Hepatocyte (in vitro differentiated cells): ENCODE results near the gene ACTL9. TPM values are rescaled to one million over a fixed set of nuclear protein-coding genes. Genes with fewer than 3 reads are reported as not detected.
"Not testable (repeated sequence)": the region's sequence is repeated elsewhere in the genome, so short reads cannot be mapped to it uniquely, and the experiment has no call there.

Experiments used
- DNase-seq: peaks from one replicate; pipeline ENCODE4 v3.0.0-alpha.2; 2016; ENCODE audit warnings: low spot score
- H2AFZ ChIP-seq: fragments of 200-600 bp; sonication (generic); 2 replicates; pipeline ENCODE4 v1.6.0; 2016; ENCODE audit warnings: antibody characterized with exemption, mild to moderate bottlenecking
- H3K27ac ChIP-seq: fragments of 200-600 bp; sonication (generic); 2 replicates; pipeline ENCODE4 v1.5.1; 2016; ENCODE audit warnings: mild to moderate bottlenecking
- H3K27me3 ChIP-seq: fragments of 200-600 bp; sonication (generic); 2 replicates; pipeline ENCODE4 v1.6.1; 2016
- H3K36me3 ChIP-seq: fragments of 200-600 bp; sonication (generic); replicated peaks from 2 replicates; pipeline ENCODE4 v1.5.1; 2016; ENCODE audit warnings: low read depth; ENCODE audit not compliant: insufficient read depth
- H3K4me1 ChIP-seq: fragments of 200-600 bp; sonication (generic); 2 replicates; pipeline ENCODE4 v1.5.1; 2016; ENCODE audit warnings: mild to moderate bottlenecking, moderate library complexity; ENCODE audit not compliant: insufficient read depth
- H3K4me2 ChIP-seq: fragments of 200-600 bp; sonication (generic); 2 replicates; pipeline ENCODE4 v1.6.0; 2016
- H3K4me3 ChIP-seq: fragments of 200-600 bp; sonication (generic); 2 replicates; pipeline ENCODE4 v1.5.1; 2016; ENCODE audit warnings: mild to moderate bottlenecking
- H3K79me2 ChIP-seq: fragments of 200-600 bp; sonication (generic); 2 replicates; pipeline ENCODE4 v1.6.0; 2017; ENCODE audit warnings: mild to moderate bottlenecking
- H3K9me2 ChIP-seq: fragments of 200-600 bp; sonication (generic); replicated peaks from 2 replicates; pipeline ENCODE4 v1.6.0; 2017; ENCODE audit warnings: mild to moderate bottlenecking; ENCODE audit not compliant: insufficient read depth
- H3K9me3 ChIP-seq: fragments of 200-600 bp; sonication (generic); 2 replicates; pipeline ENCODE4 v1.5.1; 2016; ENCODE audit warnings: low read depth, mild to moderate bottlenecking
- H4K20me1 ChIP-seq: fragments of 200-600 bp; sonication (generic); 2 replicates; pipeline ENCODE4 v1.6.0; 2016; ENCODE audit warnings: mild to moderate bottlenecking; ENCODE audit not compliant: insufficient read depth, poor library complexity, severe bottlenecking
- CTCF ChIP-seq: fragments of 200-600 bp; sonication (generic); IDR thresholded peaks from 2 replicates; pipeline ENCODE4 v1.5.1; 2016; ENCODE audit warnings: antibody characterized with exemption, mild to moderate bottlenecking; ENCODE audit not compliant: poor library complexity
- EZH2 ChIP-seq: fragments of 200-600 bp; sonication (generic); IDR thresholded peaks from 2 replicates; pipeline ENCODE4 v1.6.1; 2016; ENCODE audit warnings: antibody characterized with exemption, mild to moderate bottlenecking, borderline replicate concordance
- EZH2phosphoT487 ChIP-seq: fragments of 200-600 bp; sonication (generic); IDR thresholded peaks from one replicate; pipeline ENCODE4 v1.6.1; 2018; ENCODE audit warnings: antibody characterized with exemption, mild to moderate bottlenecking, low read depth, moderate library complexity; ENCODE audit not compliant: unreplicated experiment, severe bottlenecking
- WGBS: methylation state at CpG from one replicate; pipeline ENCODE4 v1.1.6; 2016; ENCODE audit warnings: low lambda C conversion rate; ENCODE audit errors: missing lambda C conversion rate; 5-methylcytosine and 5-hydroxymethylcytosine counted together
- polyA plus RNA-seq: library from polyadenylated mRNA; unstranded; fragments of >200 nt; fragmentation: Nextera tagmentation; extraction: Ambion mirVana; gene quantifications from 2 replicates; pipeline ENCODE4 v1.2.1, GENCODE V29; 2016
- total RNA-seq: library from RNA; depleted of rRNA; stranded (reverse); fragments of >200 nt; gene quantifications from 2 replicates; pipeline ENCODE4 v1.2.3, GENCODE V29; 2014

The ACTL9 gene
- total and polyA plus RNA-seq, 2 experiments from 2014 or later, result not detected

GRCh38 chr19:8705742-8706141 is 7.1 kb upstream of the ACTL9 start:
- no peaks in the 10 kb centered on the region for H3K36me3 ChIP-seq
- no peaks in the 10 kb centered on the region for H3K79me2 ChIP-seq
- no peak for TF ChIP-seq EZH2phosphoT487
- TF ChIP-seq CTCF, result no peak
- no peak for TF ChIP-seq EZH2
- no peak overlapping the region for H3K4me3 ChIP-seq
- no peaks in the 10 kb centered on the region for H3K9me3 ChIP-seq
- no peaks in the 10 kb centered on the region for H3K4me1 ChIP-seq
- no peak overlapping the region for H3K4me2 ChIP-seq
- no peaks in the 10 kb centered on the region for H3K9me2 ChIP-seq
- no peaks in the 10 kb centered on the region for H4K20me1 ChIP-seq
- WGBS, result 53% methylated on average over 5 of the region's 5 CpGs
- no peak overlapping the region for H2AFZ ChIP-seq
- DNase-seq, result no peak
- no peak overlapping the region for H3K27ac ChIP-seq
- H3K27me3 ChIP-seq, result no peaks in the 10 kb centered on the region

- not testable (repeated sequence) for H3K4me3 ChIP-seq, H3K36me3 ChIP-seq, H3K9me3 ChIP-seq, H2AFZ ChIP-seq, H3K4me1 ChIP-seq, H3K4me2 ChIP-seq, H3K79me2 ChIP-seq, H3K27me3 ChIP-seq, DNase-seq, H3K9me2 ChIP-seq, H3K27ac ChIP-seq, H4K20me1 ChIP-seq
- whole genome bisulfite sequencing, result 79% methylated on average over 3 of the region's 3 CpGs
Observed at GRCh38 chr19:8705304-8705703, 6.7 kb upstream of the ACTL9 start.

GRCh38 chr19:8703223-8703622 is 4.6 kb upstream of the ACTL9 start:
- no peaks in the 10 kb centered on the region for H3K27me3 ChIP-seq
- H3K9me2 ChIP-seq, result no peaks in the 10 kb centered on the region
- DNase-seq, result no peak
- H3K79me2 ChIP-seq, result no peaks in the 10 kb centered on the region
- no peaks in the 10 kb centered on the region for H3K4me1 ChIP-seq
- H4K20me1 ChIP-seq, result no peaks in the 10 kb centered on the region
- no peak overlapping the region for H3K4me3 ChIP-seq
- TF ChIP-seq EZH2 (no peak), CTCF (no peak), EZH2phosphoT487 (no peak)
- WGBS, result 51% methylated on average over 7 of the region's 7 CpGs
- no peak overlapping the region for H3K27ac ChIP-seq
- no peak overlapping the region for H2AFZ ChIP-seq
- H3K9me3 ChIP-seq, result no peaks in the 10 kb centered on the region
- H3K36me3 ChIP-seq, result no peaks in the 10 kb centered on the region
- no peak overlapping the region for H3K4me2 ChIP-seq

GRCh38 chr19:8702350-8702749 is 3.8 kb upstream of the ACTL9 start:
- TF ChIP-seq CTCF (no peak), EZH2 (no peak), EZH2phosphoT487 (no peak)
- 42% methylated on average over 4 of the region's 5 CpGs for WGBS
- no peak for DNase-seq
- Histone ChIP-seq H3K27ac (no peak overlapping the region), H4K20me1 (no peaks in the 10 kb centered on the region), H3K27me3 (no peaks in the 10 kb centered on the region), H3K4me2 (no peak overlapping the region), H3K9me3 (no peaks in the 10 kb centered on the region), H3K4me1 (no peaks in the 10 kb centered on the region), H3K4me3 (no peak overlapping the region), H3K36me3 (no peaks in the 10 kb centered on the region), H2AFZ (no peak overlapping the region), H3K79me2 (no peaks in the 10 kb centered on the region), H3K9me2 (no peaks in the 10 kb centered on the region)
